Activated CD8-positive, alpha-beta memory T cell treated with anti-CD3 and anti-CD28 coated beads, Interleukin-2, amount 50 U/mL, for 1 hour (primary cell): ENCODE measurements around the gene ENPP5.

Experiments used
- DNase-seq: peaks from one replicate; pipeline ENCODE4 v3.0.0-alpha.2; 2020; ENCODE audit errors: extremely low read depth

The ENPP5 gene, protein sequence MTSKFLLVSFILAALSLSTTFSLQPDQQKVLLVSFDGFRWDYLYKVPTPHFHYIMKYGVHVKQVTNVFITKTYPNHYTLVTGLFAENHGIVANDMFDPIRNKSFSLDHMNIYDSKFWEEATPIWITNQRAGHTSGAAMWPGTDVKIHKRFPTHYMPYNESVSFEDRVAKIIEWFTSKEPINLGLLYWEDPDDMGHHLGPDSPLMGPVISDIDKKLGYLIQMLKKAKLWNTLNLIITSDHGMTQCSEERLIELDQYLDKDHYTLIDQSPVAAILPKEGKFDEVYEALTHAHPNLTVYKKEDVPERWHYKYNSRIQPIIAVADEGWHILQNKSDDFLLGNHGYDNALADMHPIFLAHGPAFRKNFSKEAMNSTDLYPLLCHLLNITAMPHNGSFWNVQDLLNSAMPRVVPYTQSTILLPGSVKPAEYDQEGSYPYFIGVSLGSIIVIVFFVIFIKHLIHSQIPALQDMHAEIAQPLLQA

DNA sequence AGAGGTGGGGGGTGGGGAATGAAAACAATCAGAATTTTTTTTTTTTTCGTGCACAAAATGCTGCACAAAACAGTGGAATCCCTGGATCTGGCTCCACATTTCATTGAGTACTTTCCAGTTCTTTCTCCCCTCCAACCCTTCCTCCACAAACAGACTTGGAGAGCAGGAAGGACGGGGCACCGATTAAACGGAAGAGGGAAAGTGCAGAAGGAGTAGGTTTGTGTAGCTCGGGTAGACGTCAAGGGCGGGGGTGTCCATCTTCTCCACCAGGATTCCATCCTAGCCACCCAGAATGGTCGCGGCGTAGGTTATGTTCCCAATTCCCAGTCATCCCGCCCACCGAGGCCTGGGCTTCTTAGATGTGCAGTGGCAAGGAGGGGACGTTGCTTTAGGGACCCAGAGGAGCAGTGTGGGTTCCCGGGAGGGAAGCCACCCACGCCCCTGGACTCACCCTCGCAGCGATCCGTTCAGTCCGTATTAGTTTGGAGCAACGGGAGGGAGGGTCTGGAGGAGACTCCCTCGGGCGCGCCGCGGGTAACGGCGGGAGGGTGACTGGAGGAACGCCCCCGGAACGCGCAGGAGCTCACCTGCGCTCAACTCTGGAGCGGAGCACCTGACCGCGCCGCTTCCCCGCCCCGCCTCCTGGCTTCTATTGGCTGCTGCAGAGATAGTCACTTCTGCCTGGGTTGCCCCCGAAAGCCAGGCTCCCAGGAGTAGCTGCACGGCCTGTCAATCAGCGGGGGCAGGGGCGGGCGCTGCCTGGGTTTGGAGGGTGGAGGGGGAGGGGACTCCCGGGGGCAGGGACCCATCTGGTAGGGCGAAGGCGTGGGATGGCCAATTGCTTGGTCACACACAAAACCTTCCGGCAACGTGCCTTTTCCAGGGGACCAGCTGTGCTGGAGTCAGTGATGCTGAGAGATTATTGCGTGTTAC, at the start of gene ENPP5:
TSS of gene ENPP5 (minus strand) at position 624 of the 933 bp plus-strand sequence. CDS start 2,718 bp downstream, outside the sequence.
- peak; percentile 47 for DNase-seq

GRCh38 chr6:46219661-46220060, 48.9 kb upstream of the ENPP5 start:
- DNase-seq: no peak

DNA sequence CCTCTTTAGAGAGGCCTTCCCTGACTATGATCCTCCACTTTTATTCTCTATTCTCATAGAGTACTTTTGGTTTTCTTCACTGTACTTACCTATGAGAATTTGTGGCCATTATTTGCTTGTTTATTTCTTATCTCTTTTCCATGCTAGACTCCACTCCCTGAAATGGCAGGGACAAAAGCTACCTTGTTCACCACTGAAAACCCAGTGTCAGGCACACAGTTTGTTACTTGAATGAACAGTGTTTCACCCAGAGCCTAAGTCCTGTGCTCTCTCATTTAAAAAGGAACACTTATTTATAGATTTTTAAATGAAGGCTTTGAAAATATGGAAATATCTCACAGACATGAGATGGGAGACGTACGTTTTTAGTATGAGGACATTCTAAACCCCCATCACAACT, 47.7 kb upstream of the ENPP5 start:
- DNase-seq: no peak

GRCh38 chr6:46217671-46218131, 46.9 kb upstream of the ENPP5 start:
- DNase-seq: no peak

DNA sequence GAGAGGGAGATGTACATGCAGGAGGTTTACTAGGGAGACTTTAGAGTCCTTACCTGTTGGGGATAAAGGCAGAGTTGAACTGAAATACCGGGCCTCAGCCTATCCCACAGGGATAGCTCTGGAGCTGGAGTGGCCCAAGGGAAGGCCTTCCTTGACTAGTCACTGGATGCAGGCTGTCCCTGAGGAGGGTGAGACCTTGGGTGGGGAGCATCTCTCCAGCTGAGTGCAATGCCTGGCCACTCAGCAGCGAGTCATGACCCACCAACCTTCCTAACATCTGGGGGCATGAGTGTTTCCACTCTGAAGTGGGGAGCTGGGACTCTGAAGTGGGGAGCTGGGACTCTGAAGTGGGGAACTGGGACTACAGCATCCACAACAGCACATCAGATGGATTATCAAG, 46.1 kb upstream of the ENPP5 start:
- no peak for DNase-seq

DNA sequence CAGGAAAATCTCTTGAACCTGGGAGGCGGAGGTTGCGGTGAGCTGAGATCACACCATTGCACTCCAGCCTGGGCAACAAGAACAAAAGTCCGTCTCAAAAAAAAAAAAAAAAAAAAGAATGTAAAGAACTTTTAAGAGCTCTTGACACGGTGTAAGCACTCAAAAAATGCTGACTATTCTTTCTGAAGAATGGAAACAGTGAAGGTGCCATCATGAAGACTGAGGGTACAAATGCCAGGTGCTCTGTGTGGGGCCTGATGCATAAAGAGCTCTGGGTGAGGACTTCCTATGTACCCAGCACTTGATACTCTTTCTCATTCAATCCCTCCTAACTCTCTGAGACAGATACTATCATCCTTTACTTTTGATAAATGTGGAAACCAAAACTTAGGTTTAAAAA, 45.0 kb upstream of the ENPP5 start:
- no peak for DNase-seq

- no peak for DNase-seq
Observed at GRCh38 chr6:46215213-46215612, 44.4 kb upstream of the ENPP5 start.

DNA sequence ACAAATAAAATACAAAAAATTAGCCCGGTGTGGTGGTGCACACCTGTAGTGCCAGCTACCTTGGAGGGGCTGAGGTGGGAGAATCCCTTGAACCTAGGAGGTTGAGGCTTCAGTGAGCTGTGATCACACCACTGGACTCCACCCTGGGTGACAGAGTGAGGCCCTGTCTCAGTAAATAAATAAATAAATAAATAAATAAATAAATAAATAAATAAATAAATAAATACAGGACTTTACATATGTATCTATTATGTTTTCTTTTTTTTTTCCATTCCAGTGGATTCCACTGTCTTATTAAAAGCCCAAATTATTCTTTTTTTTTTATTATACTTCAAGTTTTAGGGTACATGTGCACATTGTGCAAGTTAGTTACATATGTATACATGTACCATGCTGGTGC, 41.1 kb upstream of the ENPP5 start:
- DNase-seq: no peak

GRCh38 chr6:46210294-46210693, 39.5 kb upstream of the ENPP5 start:
- no peak for DNase-seq

GRCh38 chr6:46208303-46208702, 37.5 kb upstream of the ENPP5 start:
- no peak for DNase-seq

- DNase-seq: no peak
Observed at GRCh38 chr6:46207174-46207573, 36.4 kb upstream of the ENPP5 start.

GRCh38 chr6:46204880-46205650, 34.3 kb upstream of the ENPP5 start:
- DNase-seq: no peak

GRCh38 chr6:46203391-46204177, 32.8 kb upstream of the ENPP5 start:
- DNase-seq: no peak

- no peak for DNase-seq
Observed at GRCh38 chr6:46201702-46202101, 30.9 kb upstream of the ENPP5 start.

- no peak for DNase-seq
Observed at GRCh38 chr6:46199387-46199786, 28.6 kb upstream of the ENPP5 start.

DNA sequence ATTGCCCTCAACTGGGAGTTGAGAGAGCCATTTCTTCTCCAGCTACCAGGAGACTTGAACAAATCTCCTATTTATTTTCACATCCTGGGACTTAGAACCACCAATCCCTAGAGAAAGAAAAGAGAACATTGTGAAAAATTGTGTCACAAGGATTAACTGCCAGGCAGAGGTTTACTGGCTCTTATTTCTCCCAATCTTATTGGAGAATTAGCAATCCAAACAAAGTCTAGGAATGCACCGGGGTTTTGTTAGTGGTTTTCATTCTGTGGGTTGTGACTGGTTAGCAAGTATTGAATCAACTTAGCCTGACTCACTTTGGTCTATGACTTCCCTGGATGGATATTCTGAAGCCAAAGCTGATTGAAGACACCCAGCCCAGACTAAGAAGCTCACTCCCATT, 21.2 kb upstream of the ENPP5 start:
- DNase-seq: no peak

DNA sequence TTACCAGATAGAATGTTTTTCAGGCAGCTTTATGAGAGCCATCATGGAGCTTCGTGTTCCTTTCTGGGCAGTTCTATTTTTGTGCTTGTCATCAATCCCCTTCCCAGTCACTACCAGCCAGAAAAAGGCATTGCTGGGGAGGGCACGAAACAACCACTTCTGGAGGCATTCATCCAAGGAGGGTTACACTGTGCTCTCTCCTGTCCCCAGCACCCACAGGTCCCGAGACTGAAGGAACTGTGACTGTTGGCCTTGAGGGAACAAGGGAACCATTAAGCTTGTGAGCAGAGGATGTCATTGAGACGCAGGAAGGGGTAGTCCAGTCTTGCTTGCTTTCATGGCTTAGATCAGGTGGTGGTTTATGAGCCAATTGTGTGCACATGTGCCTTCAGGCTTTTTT, 20.1 kb upstream of the ENPP5 start:
- no peak for DNase-seq

DNA sequence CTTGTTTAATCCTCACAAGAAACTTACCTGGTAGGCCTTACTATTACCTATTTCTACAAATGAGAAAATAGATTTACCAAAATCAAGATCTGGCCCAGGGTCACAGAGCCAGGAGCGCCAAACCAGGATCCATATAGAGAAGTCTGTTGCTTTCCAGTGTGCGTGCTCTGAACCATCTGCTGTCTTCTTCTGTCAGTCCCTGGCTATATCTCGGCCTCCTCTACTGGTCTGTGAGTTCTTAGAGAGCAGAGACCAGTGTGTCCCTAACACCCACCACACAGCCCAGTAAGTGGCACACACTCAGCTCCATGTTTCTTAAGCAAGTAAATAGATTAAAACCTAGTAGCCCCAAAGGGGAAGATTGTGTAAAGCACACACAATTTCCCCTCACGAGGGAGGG, 18.9 kb upstream of the ENPP5 start:
- no peak for DNase-seq

DNA sequence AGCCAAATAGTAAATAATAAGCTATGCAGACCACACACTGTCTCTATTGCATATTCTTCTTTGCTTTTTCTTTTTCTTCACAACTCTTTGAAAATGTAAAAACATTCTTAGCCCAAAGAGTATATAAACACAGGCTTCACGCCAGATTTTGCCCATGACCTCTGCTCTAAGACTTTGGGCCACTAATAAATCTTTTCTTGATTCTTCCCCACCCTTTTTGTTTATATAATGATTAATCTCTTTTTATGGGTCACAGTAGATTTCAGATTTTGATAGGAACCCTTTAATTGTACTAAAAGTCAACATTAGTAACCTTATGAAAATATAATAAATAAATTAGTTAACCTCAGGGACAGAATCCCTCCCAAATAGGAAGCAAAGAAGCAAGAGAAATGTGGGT, 15.8 kb upstream of the ENPP5 start:
- DNase-seq: no peak

- DNase-seq: no peak
Observed at GRCh38 chr6:46184114-46184513, 13.3 kb upstream of the ENPP5 start.

- DNase-seq: no peak
Observed at GRCh38 chr6:46175976-46176375, 5.2 kb upstream of the ENPP5 start.
